HFF-Myc (cell line): Measurements from ENCODE around the gene POLR2L.

Experiments
- DNase-seq: peaks from one replicate; pipeline ENCODE4 v3.0.0-alpha.2; 2011; ENCODE audit warnings: low read depth; ENCODE audit errors: extremely low read depth
- H3K4me3 ChIP-seq: replicated peaks from 2 replicates; pipeline ENCODE4 v1.5.1; 2011; ENCODE audit warnings: low read depth, mild to moderate bottlenecking, control low read depth, low read length
- TF ChIP-seq, protein P1 (sequence below): IDR thresholded peaks from 2 replicates; pipeline ENCODE4 v1.5.1; 2012; ENCODE audit warnings: mild to moderate bottlenecking, low read depth, low read length, control low read depth; ENCODE audit errors: missing control alignments

Gene POLR2L

DNA sequence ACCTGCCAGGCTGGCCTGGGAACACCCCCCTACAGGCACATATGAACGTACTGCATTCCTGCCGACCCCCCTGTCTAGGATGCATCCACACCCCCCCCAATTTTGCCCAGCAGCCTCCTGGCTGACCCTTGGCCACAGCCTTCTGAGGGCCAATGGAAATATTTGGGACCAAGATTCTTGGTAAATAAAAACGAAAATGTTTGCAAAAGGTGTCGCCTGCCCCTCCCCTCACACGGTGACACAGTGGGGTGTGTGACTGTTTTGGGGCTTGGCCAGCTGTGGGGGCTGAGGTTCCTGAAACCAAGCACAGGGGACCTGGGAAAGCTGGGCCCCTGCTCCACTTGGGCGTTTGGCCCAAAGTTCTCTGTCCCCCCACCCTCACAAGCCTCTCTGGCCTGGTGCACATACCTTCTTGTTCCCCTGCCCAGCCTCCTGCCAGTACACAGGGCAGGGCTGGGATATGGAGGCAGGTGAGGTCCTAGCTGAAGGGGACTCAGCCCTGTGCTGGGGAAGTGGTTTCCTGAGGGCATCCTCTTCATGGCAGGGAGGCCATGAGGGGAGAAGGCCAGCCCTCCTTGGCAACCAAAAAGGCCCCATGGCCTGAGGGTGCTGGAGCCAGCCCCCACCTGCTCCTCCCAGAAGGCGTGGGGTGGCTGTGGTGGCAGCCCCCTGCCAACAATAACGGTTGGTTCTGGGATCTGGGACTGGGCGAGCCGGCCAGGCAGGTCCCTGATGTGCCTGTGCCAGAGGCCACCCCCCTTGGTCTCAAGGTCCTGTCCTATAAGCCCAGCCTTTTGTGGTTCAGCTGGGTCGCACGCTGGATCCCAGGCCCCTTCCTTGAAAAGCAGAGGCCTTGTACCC, 16.7 kb downstream of the POLR2L start:
- no peak for DNase-seq
- TF ChIP-seq, protein P1, sequence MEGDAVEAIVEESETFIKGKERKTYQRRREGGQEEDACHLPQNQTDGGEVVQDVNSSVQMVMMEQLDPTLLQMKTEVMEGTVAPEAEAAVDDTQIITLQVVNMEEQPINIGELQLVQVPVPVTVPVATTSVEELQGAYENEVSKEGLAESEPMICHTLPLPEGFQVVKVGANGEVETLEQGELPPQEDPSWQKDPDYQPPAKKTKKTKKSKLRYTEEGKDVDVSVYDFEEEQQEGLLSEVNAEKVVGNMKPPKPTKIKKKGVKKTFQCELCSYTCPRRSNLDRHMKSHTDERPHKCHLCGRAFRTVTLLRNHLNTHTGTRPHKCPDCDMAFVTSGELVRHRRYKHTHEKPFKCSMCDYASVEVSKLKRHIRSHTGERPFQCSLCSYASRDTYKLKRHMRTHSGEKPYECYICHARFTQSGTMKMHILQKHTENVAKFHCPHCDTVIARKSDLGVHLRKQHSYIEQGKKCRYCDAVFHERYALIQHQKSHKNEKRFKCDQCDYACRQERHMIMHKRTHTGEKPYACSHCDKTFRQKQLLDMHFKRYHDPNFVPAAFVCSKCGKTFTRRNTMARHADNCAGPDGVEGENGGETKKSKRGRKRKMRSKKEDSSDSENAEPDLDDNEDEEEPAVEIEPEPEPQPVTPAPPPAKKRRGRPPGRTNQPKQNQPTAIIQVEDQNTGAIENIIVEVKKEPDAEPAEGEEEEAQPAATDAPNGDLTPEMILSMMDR: no peak

DNA sequence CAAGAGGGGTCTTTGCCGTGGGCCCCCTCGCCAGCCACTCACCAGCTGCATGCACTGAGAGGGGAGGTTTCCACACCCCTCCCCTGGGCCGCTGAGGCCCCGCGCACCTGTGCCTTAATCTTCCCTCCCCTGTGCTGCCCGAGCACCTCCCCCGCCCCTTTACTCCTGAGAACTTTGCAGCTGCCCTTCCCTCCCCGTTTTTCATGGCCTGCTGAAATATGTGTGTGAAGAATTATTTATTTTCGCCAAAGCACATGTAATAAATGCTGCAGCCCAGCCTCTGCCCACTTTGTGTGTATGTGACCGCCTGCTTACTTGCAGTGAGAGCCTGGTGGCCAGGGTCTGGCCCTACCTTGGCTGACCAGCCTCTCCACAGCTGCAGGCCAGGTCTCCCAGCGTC, 17.4 kb downstream of the POLR2L start:
- no peak for DNase-seq
- TF ChIP-seq, protein P1: no peak
- H3K4me3 ChIP-seq: no peak overlapping the region

More for the DNA sequence above, 16.7 kb downstream of the POLR2L start:
- no peak overlapping the region for H3K4me3 ChIP-seq

DNA sequence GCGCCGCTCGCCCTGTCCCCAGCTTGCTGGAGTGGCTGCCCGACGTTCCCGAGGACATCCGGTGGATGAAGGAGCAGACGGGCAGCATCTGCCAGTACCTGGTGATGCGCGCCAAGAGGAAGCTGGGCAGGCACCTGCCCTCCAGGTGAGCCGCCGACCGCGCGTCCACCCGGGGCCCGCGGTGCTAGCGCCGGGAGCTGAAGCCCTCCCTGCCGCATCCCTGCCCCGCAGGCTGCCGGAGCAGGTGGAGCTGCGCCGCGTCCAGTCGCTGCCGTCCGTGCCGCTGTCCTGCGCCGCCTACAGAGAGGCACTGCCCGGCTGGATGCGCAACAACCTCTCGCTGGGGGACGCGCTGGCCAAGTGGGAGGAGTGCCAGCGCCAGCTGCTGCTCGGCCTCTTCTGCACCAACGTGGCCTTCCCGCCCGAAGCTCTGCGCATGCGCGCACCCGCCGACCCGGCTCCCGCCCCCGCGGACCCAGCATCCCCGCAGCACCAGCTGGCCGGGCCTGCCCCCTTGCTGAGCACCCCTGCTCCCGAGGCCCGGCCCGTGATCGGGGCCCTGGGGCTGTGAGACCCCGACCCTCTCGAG, 17.9 kb downstream of the POLR2L start:
- no peak overlapping the region for H3K4me3 ChIP-seq
- no peak for DNase-seq
- TF ChIP-seq, protein P1: no peak

DNA sequence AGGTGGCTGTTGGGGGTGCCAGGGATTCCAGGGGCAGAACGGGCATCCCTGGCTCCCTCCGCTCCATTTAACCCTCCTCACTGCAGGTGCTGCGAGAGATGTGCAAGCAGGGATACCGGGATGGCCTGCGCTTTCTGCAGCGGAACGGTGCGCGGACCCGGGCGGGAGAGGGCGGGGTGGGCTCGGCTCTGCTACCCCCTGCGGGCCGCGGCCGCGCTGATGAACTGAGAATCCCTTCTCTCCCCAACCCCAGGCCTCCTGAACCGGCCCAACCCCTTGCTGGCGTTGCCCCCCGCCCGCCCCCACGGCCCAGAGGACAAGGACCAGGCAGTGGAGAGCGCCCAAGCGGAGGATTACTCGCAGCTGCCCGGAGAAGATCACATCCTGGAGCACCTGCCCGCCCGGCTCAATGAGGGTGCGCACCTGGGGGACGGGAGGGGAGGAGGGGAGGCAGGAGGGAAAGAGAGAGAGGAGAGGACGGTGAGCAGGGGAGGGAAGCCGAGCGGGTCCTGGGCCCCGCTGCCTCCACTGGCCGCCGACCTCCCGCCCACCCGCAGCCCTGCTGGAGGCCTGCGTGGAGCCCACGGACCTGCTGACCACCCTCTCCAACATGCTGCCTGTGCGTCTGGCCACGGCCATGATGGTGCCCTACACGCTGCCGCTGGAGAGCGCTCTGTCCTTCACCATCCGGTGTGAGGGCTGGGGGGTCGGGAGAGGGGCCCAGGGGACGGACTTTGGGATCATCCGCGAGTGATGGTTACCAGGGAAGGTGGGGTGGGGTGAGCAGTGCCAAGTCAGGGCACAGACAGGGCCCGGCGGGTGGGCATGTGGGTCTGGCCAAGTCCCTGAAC, 18.7 kb downstream of the POLR2L start:
- no peak overlapping the region for H3K4me3 ChIP-seq
- no peak for DNase-seq
- TF ChIP-seq, protein P1: no peak

DNA sequence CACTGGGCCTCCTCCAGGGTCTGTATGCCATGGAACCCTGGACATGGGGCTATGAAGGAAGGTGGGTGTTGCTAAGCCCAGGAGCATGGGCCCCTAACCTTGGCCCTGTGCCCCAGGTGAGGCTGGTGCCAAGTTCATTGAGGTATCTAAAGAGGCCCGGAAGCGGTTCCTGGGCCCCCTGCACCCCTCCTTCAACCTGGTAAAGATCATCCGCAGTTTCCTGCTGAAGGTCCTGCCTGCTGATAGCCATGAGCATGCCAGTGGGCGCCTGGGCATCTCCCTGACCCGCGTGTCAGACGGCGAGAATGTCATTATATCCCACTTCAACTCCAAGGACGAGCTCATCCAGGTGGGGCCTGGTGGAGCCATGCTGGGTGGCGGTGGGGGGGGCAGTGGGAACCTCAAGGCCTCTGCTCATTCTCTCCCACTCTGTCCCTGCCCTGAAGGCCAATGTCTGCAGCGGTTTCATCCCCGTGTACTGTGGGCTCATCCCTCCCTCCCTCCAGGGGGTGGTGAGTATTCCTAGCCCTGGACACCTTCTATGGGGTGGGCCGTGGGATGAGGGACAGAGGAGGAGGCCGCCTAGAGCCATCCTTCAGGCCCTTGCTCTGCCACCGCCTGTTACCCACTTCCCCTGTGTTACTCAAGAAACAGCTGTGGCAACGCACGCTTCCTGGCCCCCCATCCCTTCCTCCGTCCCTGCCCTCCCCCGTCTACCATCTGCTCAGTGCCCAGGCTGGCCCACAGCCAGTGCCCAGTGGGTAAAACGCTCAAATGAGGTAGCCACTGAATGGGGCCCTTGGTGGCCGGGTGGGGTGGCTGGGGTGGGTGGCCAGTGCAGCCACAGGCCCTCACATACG, 20.6 kb downstream of the POLR2L start:
- peak overlapping the region; percentile 60; the same call in 1 of the 2 replicates for H3K4me3 ChIP-seq
- no peak for DNase-seq
- TF ChIP-seq, protein P1: no peak
